Stimulated activated CD8-positive, alpha-beta memory T cell treated with anti-CD3 and anti-CD28 coated beads, Interleukin-15, amount 100 ng/mL, for 4 hours (primary cell): ENCODE measurements around the gene KDM1A.

Experiments used
- DNase-seq, 2 donors: peaks; one replicate each; pipeline ENCODE4 v3.0.0-alpha.2; 2020; ENCODE audit warnings: low read depth in 2 of 2

The KDM1A gene

GRCh38 chr1:23069675-23070074 lies 50.4 kb downstream of the KDM1A start:
- no peak for DNase-seq

GRCh38 chr1:23074012-23074411 lies 54.7 kb downstream of the KDM1A start:
- no peak for DNase-seq

- DNase-seq, result no peak
Measured at GRCh38 chr1:23079025-23079424, 59.8 kb downstream of the KDM1A start.

GRCh38 chr1:23080885-23081284 lies 61.6 kb downstream of the KDM1A start:
- DNase-seq, result no peak

GRCh38 chr1:23081376-23081775 lies 62.1 kb downstream of the KDM1A start:
- DNase-seq, result no peak

- DNase-seq, result no peak
Measured at GRCh38 chr1:23083714-23084480, 64.6 kb downstream of the KDM1A start.

GRCh38 chr1:23084880-23085279 lies 65.6 kb downstream of the KDM1A start:
- DNase-seq, result no peak

GRCh38 chr1:23085696-23086095 lies 66.4 kb downstream of the KDM1A start:
- DNase-seq, result no peak

GRCh38 chr1:23088027-23088426 lies 68.8 kb downstream of the KDM1A start:
- no peak for DNase-seq

GRCh38 chr1:23090056-23090455 lies 70.8 kb downstream of the KDM1A start:
- DNase-seq, result no peak

GRCh38 chr1:23091545-23091944 lies 72.3 kb downstream of the KDM1A start:
- no peak for DNase-seq

- no peak for DNase-seq
Measured at GRCh38 chr1:23092447-23092846, 73.2 kb downstream of the KDM1A start.

GRCh38 chr1:23097316-23097715 lies 78.0 kb downstream of the KDM1A start:
- DNase-seq, result no peak

- peak in 1 of 2 donors; percentile 38 for DNase-seq
Measured at GRCh38 chr1:23098463-23099170, 79.3 kb downstream of the KDM1A start.

GRCh38 chr1:23099171-23099536 lies 79.9 kb downstream of the KDM1A start:
- no peak for DNase-seq

- peak in 1 of 2 donors; percentile 19 for DNase-seq
Measured at GRCh38 chr1:23100074-23100748, 80.9 kb downstream of the KDM1A start.

GRCh38 chr1:23101101-23101827 lies 82.0 kb downstream of the KDM1A start:
- no peak for DNase-seq

- no peak for DNase-seq
Measured at GRCh38 chr1:23101887-23102286, 82.6 kb downstream of the KDM1A start.

GRCh38 chr1:23102289-23102688 lies 83.0 kb downstream of the KDM1A start:
- DNase-seq, result no peak

GRCh38 chr1:23103001-23103889 lies 84.0 kb downstream of the KDM1A start:
- DNase-seq, result no peak

GRCh38 chr1:23108918-23109533 lies 89.8 kb downstream of the KDM1A start:
- DNase-seq, result no peak
